PC-3 (cell line): Measurements from ENCODE around the gene NEURL1B.

ENCODE experiments used
- EZH2 ChIP-seq: fragments of 300-600 bp; sonication (generic); IDR thresholded peaks from one replicate; pipeline ENCODE4 v1.6.1; 2017; ENCODE audit warnings: antibody characterized with exemption, mild to moderate bottlenecking, low read length; ENCODE audit not compliant: unreplicated experiment
- TF ChIP-seq, protein P1 (sequence below): fragments of 300-600 bp; sonication (generic); conservative IDR thresholded peaks from 2 replicates; pipeline ENCODE4 v1.5.1; 2017; ENCODE audit warnings: antibody characterized with exemption, low read depth, mild to moderate bottlenecking, low read length

DNA sequence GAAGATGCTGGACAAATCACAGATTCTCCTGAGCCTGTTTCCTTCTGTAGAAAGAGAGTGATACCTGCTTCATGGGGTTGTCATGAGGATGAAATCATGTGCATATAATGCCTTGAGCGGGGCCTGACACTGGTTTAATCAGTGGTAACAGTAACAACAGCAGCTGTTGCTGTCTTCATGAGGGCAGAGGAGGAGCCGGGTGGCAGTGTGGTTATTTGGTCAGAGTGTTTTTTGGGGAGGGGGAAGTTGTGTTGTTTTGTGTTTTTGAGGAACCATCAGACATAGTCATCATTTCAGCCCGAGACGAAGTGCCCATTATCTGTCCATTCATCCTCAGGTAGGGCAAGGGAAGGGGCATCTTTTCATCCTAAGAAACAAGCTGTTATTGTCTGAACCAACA is 44.0 kb downstream of the NEURL1B start:
- TF ChIP-seq, protein P1, sequence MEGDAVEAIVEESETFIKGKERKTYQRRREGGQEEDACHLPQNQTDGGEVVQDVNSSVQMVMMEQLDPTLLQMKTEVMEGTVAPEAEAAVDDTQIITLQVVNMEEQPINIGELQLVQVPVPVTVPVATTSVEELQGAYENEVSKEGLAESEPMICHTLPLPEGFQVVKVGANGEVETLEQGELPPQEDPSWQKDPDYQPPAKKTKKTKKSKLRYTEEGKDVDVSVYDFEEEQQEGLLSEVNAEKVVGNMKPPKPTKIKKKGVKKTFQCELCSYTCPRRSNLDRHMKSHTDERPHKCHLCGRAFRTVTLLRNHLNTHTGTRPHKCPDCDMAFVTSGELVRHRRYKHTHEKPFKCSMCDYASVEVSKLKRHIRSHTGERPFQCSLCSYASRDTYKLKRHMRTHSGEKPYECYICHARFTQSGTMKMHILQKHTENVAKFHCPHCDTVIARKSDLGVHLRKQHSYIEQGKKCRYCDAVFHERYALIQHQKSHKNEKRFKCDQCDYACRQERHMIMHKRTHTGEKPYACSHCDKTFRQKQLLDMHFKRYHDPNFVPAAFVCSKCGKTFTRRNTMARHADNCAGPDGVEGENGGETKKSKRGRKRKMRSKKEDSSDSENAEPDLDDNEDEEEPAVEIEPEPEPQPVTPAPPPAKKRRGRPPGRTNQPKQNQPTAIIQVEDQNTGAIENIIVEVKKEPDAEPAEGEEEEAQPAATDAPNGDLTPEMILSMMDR = no peak
- TF ChIP-seq EZH2 = no peak
